PFSK-1 (cell line): ENCODE results near the gene ZMAT3.

Experiments used
- FOXP2 ChIP-seq: optimal IDR thresholded peaks from 2 replicates; pipeline ENCODE3; 2011; ENCODE audit warnings: borderline replicate concordance, control low read depth, inconsistent platforms; ENCODE audit not compliant: insufficient read depth; ENCODE audit errors: extremely low read length, extremely low read depth
- POLR2AphosphoS5 ChIP-seq: IDR thresholded peaks from 2 replicates; pipeline ENCODE4 v1.6.1; 2012; ENCODE audit warnings: low read depth, mild to moderate bottlenecking, control low read depth, low read length, moderate library complexity
- REST ChIP-seq, 2 experiments: IDR thresholded peaks; 2 replicates each; pipeline versions ENCODE4 v1.6.1 to v1.8.0; 2011 to 2012; ENCODE audit warnings: low read depth in 2 of 2, low read length in 2 of 2, control low read depth in 1 of 2, inconsistent platforms in 1 of 2, mild to moderate bottlenecking in 1 of 2, moderate library complexity in 1 of 2; ENCODE audit not compliant: insufficient read depth in 1 of 2
- SIN3A ChIP-seq: IDR thresholded peaks from 2 replicates; pipeline ENCODE4 v1.6.1; 2012; ENCODE audit warnings: mild to moderate bottlenecking, low read length, moderate library complexity, borderline replicate concordance; ENCODE audit not compliant: insufficient read depth
- TAF1 ChIP-seq: IDR thresholded peaks from 2 replicates; pipeline ENCODE4 v1.6.1; 2012; ENCODE audit warnings: low read length, control low read depth, borderline replicate concordance; ENCODE audit not compliant: insufficient read depth

ZMAT3 gene

GRCh38 chr3:178996399-178996798 is 75.2 kb downstream of the ZMAT3 start:
- TF ChIP-seq FOXP2 (no peak), POLR2AphosphoS5 (no peak), TAF1 (no peak), SIN3A (no peak), REST (IDR thresholded peaks at IDR 0.05; ENCODE audit: insufficient read depth in 1 of 2, low read depth in 2 of 2, low read length in 2 of 2) (no peak)

GRCh38 chr3:178990293-178990692 is 81.3 kb downstream of the ZMAT3 start:
- TF ChIP-seq FOXP2: no peak
- no peak for TF ChIP-seq SIN3A
- TF ChIP-seq POLR2AphosphoS5: no peak
- no peak for TF ChIP-seq REST (IDR thresholded peaks at IDR 0.05; ENCODE audit: insufficient read depth in 1 of 2, low read depth in 2 of 2, low read length in 2 of 2)
- TF ChIP-seq TAF1: no peak

GRCh38 chr3:178989821-178990220 is 81.8 kb downstream of the ZMAT3 start:
- TF ChIP-seq REST (IDR thresholded peaks at IDR 0.05; ENCODE audit: insufficient read depth in 1 of 2, low read depth in 2 of 2, low read length in 2 of 2) (no peak), TAF1 (no peak), POLR2AphosphoS5 (no peak), SIN3A (no peak), FOXP2 (no peak)

GRCh38 chr3:178987745-178988144 is 83.9 kb downstream of the ZMAT3 start:
- TF ChIP-seq FOXP2 (no peak), SIN3A (no peak)

GRCh38 chr3:178986456-178986855 is 85.2 kb downstream of the ZMAT3 start:
- no peak for TF ChIP-seq FOXP2
- no peak for TF ChIP-seq SIN3A
- TF ChIP-seq POLR2AphosphoS5: no peak
- no peak for TF ChIP-seq REST (IDR thresholded peaks at IDR 0.05; ENCODE audit: insufficient read depth in 1 of 2, low read depth in 2 of 2, low read length in 2 of 2)
- TF ChIP-seq TAF1: no peak
